ENCODE data around the gene CYFIP1.

- TF ChIP-seq, protein P1, sequence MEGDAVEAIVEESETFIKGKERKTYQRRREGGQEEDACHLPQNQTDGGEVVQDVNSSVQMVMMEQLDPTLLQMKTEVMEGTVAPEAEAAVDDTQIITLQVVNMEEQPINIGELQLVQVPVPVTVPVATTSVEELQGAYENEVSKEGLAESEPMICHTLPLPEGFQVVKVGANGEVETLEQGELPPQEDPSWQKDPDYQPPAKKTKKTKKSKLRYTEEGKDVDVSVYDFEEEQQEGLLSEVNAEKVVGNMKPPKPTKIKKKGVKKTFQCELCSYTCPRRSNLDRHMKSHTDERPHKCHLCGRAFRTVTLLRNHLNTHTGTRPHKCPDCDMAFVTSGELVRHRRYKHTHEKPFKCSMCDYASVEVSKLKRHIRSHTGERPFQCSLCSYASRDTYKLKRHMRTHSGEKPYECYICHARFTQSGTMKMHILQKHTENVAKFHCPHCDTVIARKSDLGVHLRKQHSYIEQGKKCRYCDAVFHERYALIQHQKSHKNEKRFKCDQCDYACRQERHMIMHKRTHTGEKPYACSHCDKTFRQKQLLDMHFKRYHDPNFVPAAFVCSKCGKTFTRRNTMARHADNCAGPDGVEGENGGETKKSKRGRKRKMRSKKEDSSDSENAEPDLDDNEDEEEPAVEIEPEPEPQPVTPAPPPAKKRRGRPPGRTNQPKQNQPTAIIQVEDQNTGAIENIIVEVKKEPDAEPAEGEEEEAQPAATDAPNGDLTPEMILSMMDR (IDR thresholded peaks at IDR 0.05) = no peak
- TF ChIP-seq POLR2A (IDR thresholded peaks at IDR 0.05) = no peak
Measured at GRCh38 chr15:22978691-22979237, 1.4 kb downstream of the CYFIP1 start.
